ENCODE data around the gene TRIAP1. TPM values are rescaled to one million over a fixed set of nuclear protein-coding genes. Genes with fewer than 3 reads are reported as not detected.

The TRIAP1 gene
- total and polyA plus RNA-seq, 2 experiments from 2014 or later: 43.8 to 53.9 TPM

- 61% methylated on average over 8 of the region's 8 CpGs for WGBS (ENCODE audit: low lambda C conversion rate, missing lambda C conversion rate)
- Histone ChIP-seq H3K27ac (no peak overlapping the region), H3K4me3 (no peak overlapping the region), H3K79me2 (no peaks in the 10 kb centered on the region), H3K9me3 (ENCODE audit: low read depth) (no peaks in the 10 kb centered on the region), H3K4me1 (ENCODE audit: insufficient read depth) (no peaks in the 10 kb centered on the region), H2AFZ (no peak overlapping the region), H3K4me2 (no peak overlapping the region), H3K9me2 (replicated peaks; ENCODE audit: insufficient read depth) (no peaks in the 10 kb centered on the region), H4K20me1 (ENCODE audit: insufficient read depth, poor library complexity, severe bottlenecking) (no peaks in the 10 kb centered on the region), H3K27me3 (no peaks in the 10 kb centered on the region), H3K36me3 (replicated peaks; ENCODE audit: insufficient read depth, low read depth) (no peaks in the 10 kb centered on the region)
- no peak for DNase-seq (ENCODE audit: low spot score)
- TF ChIP-seq EZH2phosphoT487 (IDR thresholded peaks at IDR 0.05; ENCODE audit: low read depth, severe bottlenecking, unreplicated experiment) (no peak), EZH2 (IDR thresholded peaks at IDR 0.05; ENCODE audit: borderline replicate concordance) (no peak)
- TF ChIP-seq, protein P1, sequence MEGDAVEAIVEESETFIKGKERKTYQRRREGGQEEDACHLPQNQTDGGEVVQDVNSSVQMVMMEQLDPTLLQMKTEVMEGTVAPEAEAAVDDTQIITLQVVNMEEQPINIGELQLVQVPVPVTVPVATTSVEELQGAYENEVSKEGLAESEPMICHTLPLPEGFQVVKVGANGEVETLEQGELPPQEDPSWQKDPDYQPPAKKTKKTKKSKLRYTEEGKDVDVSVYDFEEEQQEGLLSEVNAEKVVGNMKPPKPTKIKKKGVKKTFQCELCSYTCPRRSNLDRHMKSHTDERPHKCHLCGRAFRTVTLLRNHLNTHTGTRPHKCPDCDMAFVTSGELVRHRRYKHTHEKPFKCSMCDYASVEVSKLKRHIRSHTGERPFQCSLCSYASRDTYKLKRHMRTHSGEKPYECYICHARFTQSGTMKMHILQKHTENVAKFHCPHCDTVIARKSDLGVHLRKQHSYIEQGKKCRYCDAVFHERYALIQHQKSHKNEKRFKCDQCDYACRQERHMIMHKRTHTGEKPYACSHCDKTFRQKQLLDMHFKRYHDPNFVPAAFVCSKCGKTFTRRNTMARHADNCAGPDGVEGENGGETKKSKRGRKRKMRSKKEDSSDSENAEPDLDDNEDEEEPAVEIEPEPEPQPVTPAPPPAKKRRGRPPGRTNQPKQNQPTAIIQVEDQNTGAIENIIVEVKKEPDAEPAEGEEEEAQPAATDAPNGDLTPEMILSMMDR (IDR thresholded peaks at IDR 0.05; ENCODE audit: poor library complexity): no peak
Measured at GRCh38 chr12:120428597-120429229, 17.5 kb downstream of the TRIAP1 start.

DNA sequence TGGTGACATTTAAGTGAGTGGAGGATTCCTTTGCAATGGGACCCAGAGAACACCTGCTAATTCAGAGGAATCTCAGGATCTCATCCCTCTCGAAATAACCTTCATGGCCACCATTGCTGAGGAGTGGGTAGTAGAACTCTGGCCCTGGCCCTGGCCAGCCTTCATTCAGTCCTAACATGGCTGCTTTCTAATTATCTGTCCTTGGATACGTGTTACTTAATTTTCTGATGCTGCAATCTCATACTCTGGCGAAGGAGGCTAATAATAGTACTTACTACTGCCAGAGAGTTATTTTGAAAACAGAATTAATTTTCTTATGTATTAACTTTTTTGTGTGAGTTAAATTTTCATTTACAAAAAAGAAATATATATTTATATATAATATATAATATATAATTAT, 20.4 kb downstream of the TRIAP1 start:
- Histone ChIP-seq H3K4me1 (ENCODE audit: insufficient read depth) (no peaks in the 10 kb centered on the region), H2AFZ (no peak overlapping the region), H3K9me3 (ENCODE audit: low read depth) (no peaks in the 10 kb centered on the region), H3K27ac (no peak overlapping the region), H3K79me2 (no peaks in the 10 kb centered on the region), H3K4me3 (no peak overlapping the region), H3K9me2 (replicated peaks; ENCODE audit: insufficient read depth) (no peaks in the 10 kb centered on the region), H3K27me3 (no peaks in the 10 kb centered on the region), H3K4me2 (no peak overlapping the region), H4K20me1 (ENCODE audit: insufficient read depth, poor library complexity, severe bottlenecking) (no peaks in the 10 kb centered on the region), H3K36me3 (replicated peaks; ENCODE audit: insufficient read depth, low read depth) (no peaks in the 10 kb centered on the region)
- TF ChIP-seq EZH2 (IDR thresholded peaks at IDR 0.05; ENCODE audit: borderline replicate concordance) (no peak), EZH2phosphoT487 (IDR thresholded peaks at IDR 0.05; ENCODE audit: low read depth, severe bottlenecking, unreplicated experiment) (no peak)
- TF ChIP-seq, protein P1 (IDR thresholded peaks at IDR 0.05; ENCODE audit: poor library complexity): no peak
- DNase-seq (ENCODE audit: low spot score): no peak
- WGBS (ENCODE audit: low lambda C conversion rate, missing lambda C conversion rate): 78% methylated on average over 3 of the region's 3 CpGs

GRCh38 chr12:120422892-120423456, 23.2 kb downstream of the TRIAP1 start:
- Histone ChIP-seq H3K36me3 (replicated peaks; ENCODE audit: insufficient read depth, low read depth) (no peaks in the 10 kb centered on the region), H3K27me3 (no peaks in the 10 kb centered on the region), H2AFZ (no peak overlapping the region), H3K9me2 (replicated peaks; ENCODE audit: insufficient read depth) (no peaks in the 10 kb centered on the region), H4K20me1 (ENCODE audit: insufficient read depth, poor library complexity, severe bottlenecking) (no peaks in the 10 kb centered on the region), H3K27ac (no peak overlapping the region), H3K9me3 (ENCODE audit: low read depth) (no peaks in the 10 kb centered on the region), H3K79me2 (no peaks in the 10 kb centered on the region), H3K4me1 (ENCODE audit: insufficient read depth) (no peaks in the 10 kb centered on the region), H3K4me2 (no peak overlapping the region), H3K4me3 (no peak overlapping the region)
- 89% methylated on average over 3 of the region's 7 CpGs for WGBS (ENCODE audit: low lambda C conversion rate, missing lambda C conversion rate)
- TF ChIP-seq EZH2phosphoT487 (IDR thresholded peaks at IDR 0.05; ENCODE audit: low read depth, severe bottlenecking, unreplicated experiment): no peak
- no peak for TF ChIP-seq EZH2 (IDR thresholded peaks at IDR 0.05; ENCODE audit: borderline replicate concordance)
- TF ChIP-seq, protein P1 (IDR thresholded peaks at IDR 0.05; ENCODE audit: poor library complexity): no peak
- no peak for DNase-seq (ENCODE audit: low spot score)
